ENCODE data around the gene CPTP. TPM values are rescaled to one million over a fixed set of nuclear protein-coding genes. Genes with fewer than 3 reads are reported as not detected.
A peak's percentile ranks its signal among the peaks of the same experiment; 100 is the strongest.

CPTP gene
- total and polyA plus RNA-seq, 2 of the 13 experiments (the other 11 are each of a cell fraction or from before 2014, with no cell fraction given), result 5.5 to 9.3 TPM

DNA sequence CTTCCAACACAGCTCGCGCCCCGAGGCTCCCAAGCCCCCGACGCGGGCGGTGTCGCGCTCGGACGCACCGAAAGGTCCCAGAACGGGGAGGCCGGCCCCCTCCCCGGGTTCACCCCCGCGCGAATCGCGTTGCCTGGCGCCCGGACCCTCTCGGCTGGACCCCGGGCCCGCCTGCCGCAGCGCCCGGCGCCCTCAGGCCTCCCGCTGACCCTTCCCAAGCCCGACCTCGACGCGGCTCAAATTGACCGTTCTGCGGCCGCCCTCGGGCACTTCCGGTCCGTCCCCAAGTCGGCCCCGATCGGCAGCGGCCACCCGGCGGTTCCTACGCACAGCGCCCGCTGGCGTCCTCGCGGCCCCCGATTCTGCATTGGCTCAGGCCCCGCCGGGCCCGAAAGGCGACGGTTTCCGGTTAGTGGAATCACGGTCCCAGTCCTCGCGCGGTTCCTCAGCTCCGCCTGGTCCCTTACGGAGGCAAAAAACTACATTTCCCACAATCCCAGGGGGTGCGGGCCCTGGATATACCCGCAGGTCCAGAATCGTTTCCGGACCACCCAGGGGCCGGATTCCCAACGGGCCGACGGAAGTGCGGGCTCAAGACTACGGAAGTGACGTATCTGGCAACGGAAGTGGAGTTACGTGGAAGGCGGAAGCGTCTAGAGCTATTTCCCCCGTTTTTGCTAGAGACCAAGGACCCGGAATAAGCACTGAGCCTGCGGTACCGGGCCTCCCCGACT is 50.5 kb downstream of the CPTP start, which contains the start of gene AURKAIP1 (continued):
- TF ChIP-seq, protein P1, sequence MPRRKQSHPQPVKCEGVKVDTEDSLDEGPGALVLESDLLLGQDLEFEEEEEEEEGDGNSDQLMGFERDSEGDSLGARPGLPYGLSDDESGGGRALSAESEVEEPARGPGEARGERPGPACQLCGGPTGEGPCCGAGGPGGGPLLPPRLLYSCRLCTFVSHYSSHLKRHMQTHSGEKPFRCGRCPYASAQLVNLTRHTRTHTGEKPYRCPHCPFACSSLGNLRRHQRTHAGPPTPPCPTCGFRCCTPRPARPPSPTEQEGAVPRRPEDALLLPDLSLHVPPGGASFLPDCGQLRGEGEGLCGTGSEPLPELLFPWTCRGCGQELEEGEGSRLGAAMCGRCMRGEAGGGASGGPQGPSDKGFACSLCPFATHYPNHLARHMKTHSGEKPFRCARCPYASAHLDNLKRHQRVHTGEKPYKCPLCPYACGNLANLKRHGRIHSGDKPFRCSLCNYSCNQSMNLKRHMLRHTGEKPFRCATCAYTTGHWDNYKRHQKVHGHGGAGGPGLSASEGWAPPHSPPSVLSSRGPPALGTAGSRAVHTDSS (CRISPR knock-in tag; conservative IDR thresholded peaks at IDR 0.05), result no peak
- TF ChIP-seq, protein P2, sequence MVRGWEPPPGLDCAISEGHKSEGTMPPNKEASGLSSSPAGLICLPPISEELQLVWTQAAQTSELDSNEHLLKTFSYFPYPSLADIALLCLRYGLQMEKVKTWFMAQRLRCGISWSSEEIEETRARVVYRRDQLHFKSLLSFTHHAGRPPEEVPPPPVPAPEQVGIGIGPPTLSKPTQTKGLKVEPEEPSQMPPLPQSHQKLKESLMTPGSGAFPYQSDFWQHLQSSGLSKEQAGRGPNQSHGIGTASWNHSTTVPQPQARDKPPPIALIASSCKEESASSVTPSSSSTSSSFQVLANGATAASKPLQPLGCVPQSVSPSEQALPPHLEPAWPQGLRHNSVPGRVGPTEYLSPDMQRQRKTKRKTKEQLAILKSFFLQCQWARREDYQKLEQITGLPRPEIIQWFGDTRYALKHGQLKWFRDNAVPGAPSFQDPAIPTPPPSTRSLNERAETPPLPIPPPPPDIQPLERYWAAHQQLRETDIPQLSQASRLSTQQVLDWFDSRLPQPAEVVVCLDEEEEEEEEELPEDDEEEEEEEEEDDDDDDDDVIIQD (CRISPR knock-in tag; IDR thresholded peaks at IDR 0.05; ENCODE audit: low read depth), result peak; percentile 40; the same call in 1 of the 2 replicates
- no peak for TF ChIP-seq FOSL1 (CRISPR knock-in tag; IDR thresholded peaks at IDR 0.05; ENCODE audit: borderline replicate concordance)
- TF ChIP-seq ZFP36L2 (CRISPR knock-in tag; IDR thresholded peaks at IDR 0.05), result 0 out of 2 replicates have a peak, but pooled peaks have one; percentile 83
- TF ChIP-seq HCFC1 (IDR thresholded peaks at IDR 0.05; ENCODE audit: low read depth, low read length), result peak; percentile 95
- no peak for TF ChIP-seq RNF2 (conservative IDR thresholded peaks at IDR 0.05; ENCODE audit: low read depth)
- no peak for TF ChIP-seq RELA (CRISPR knock-in tag; IDR thresholded peaks at IDR 0.05)
- TF ChIP-seq ZNF7 (CRISPR knock-in tag; IDR thresholded peaks at IDR 0.05), result no peak
- TF ChIP-seq ZNF331 (CRISPR knock-in tag; IDR thresholded peaks at IDR 0.05), result peak; percentile 98
- TF ChIP-seq, protein P3, sequence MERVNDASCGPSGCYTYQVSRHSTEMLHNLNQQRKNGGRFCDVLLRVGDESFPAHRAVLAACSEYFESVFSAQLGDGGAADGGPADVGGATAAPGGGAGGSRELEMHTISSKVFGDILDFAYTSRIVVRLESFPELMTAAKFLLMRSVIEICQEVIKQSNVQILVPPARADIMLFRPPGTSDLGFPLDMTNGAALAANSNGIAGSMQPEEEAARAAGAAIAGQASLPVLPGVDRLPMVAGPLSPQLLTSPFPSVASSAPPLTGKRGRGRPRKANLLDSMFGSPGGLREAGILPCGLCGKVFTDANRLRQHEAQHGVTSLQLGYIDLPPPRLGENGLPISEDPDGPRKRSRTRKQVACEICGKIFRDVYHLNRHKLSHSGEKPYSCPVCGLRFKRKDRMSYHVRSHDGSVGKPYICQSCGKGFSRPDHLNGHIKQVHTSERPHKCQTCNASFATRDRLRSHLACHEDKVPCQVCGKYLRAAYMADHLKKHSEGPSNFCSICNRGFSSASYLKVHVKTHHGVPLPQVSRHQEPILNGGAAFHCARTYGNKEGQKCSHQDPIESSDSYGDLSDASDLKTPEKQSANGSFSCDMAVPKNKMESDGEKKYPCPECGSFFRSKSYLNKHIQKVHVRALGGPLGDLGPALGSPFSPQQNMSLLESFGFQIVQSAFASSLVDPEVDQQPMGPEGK (CRISPR knock-in tag; IDR thresholded peaks at IDR 0.05), result peak; percentile 94
- peak; percentile 57; the same call in 1 of the 2 replicates for TF ChIP-seq HMG20B (CRISPR knock-in tag; conservative IDR thresholded peaks at IDR 0.05)
- TF ChIP-seq CENPT (CRISPR knock-in tag; IDR thresholded peaks at IDR 0.05; ENCODE audit: low read depth), result peak; percentile 40; the same call in 1 of the 2 replicates
- peak; percentile 88 for TF ChIP-seq ATF7-NPFF (CRISPR knock-in tag; IDR thresholded peaks at IDR 0.05; ENCODE audit: low read depth)
- TF ChIP-seq, protein P4, sequence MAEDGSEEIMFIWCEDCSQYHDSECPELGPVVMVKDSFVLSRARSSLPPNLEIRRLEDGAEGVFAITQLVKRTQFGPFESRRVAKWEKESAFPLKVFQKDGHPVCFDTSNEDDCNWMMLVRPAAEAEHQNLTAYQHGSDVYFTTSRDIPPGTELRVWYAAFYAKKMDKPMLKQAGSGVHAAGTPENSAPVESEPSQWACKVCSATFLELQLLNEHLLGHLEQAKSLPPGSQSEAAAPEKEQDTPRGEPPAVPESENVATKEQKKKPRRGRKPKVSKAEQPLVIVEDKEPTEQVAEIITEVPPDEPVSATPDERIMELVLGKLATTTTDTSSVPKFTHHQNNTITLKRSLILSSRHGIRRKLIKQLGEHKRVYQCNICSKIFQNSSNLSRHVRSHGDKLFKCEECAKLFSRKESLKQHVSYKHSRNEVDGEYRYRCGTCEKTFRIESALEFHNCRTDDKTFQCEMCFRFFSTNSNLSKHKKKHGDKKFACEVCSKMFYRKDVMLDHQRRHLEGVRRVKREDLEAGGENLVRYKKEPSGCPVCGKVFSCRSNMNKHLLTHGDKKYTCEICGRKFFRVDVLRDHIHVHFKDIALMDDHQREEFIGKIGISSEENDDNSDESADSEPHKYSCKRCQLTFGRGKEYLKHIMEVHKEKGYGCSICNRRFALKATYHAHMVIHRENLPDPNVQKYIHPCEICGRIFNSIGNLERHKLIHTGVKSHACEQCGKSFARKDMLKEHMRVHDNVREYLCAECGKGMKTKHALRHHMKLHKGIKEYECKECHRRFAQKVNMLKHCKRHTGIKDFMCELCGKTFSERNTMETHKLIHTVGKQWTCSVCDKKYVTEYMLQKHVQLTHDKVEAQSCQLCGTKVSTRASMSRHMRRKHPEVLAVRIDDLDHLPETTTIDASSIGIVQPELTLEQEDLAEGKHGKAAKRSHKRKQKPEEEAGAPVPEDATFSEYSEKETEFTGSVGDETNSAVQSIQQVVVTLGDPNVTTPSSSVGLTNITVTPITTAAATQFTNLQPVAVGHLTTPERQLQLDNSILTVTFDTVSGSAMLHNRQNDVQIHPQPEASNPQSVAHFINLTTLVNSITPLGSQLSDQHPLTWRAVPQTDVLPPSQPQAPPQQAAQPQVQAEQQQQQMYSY (CRISPR knock-in tag; IDR thresholded peaks at IDR 0.05), result peak; percentile 70; the same call in 1 of the 2 replicates
- peak; percentile 66 for TF ChIP-seq ZEB1 (IDR thresholded peaks at IDR 0.05; ENCODE audit: insufficient replicate concordance, low read depth)
- TF ChIP-seq NONO (IDR thresholded peaks at IDR 0.05), result no peak
- peak; percentile 100 for TF ChIP-seq NONO (CRISPR knock-in tag; conservative IDR thresholded peaks at IDR 0.05)
- TF ChIP-seq ZNF589 (CRISPR knock-in tag; conservative IDR thresholded peaks at IDR 0.05), result peak; percentile 92
- no peak; the same call in 1 of the 2 replicates for TF ChIP-seq ZNF326 (CRISPR knock-in tag; IDR thresholded peaks at IDR 0.05; ENCODE audit: borderline replicate concordance)
- TF ChIP-seq ZNF235 (CRISPR knock-in tag; IDR thresholded peaks at IDR 0.05; ENCODE audit: borderline replicate concordance), result peak; percentile 60; the same call in 1 of the 2 replicates
- peak; percentile 91 for TF ChIP-seq AGO1 (IDR thresholded peaks at IDR 0.05; ENCODE audit: low read depth, low read length, poor library complexity, severe bottlenecking)
- no peak for TF ChIP-seq ADNP (CRISPR knock-in tag; IDR thresholded peaks at IDR 0.05)
